ENCODE results near the gene IGSF5. TPM values are rescaled to one million over a fixed set of nuclear protein-coding genes. Genes with fewer than 3 reads are reported as not detected.

The IGSF5 gene
- total RNA-seq, 4 donors from 2014 or later: 0.50 to 1.9 TPM; not detected in 2

GRCh38 chr21:39847877-39848276 lies 102.9 kb downstream of the IGSF5 start:
- TF ChIP-seq EP300 (IDR thresholded peaks at IDR 0.05): no peak
- no peak for TF ChIP-seq POLR2AphosphoS5 (IDR thresholded peaks at IDR 0.05)
- TF ChIP-seq CTCF (IDR thresholded peaks at IDR 0.05): no peak
- no peak for TF ChIP-seq POLR2A (IDR thresholded peaks at IDR 0.05)
- no peak for ATAC-seq
- Histone ChIP-seq H3K27me3 (no peaks in the 10 kb centered on the region), H3K36me3 (no peaks in the 10 kb centered on the region), H3K27ac (no peak overlapping the region), H3K4me1 (peaks cover 0 to 10% (median 0%) of the 10 kb centered on the region in 3 donors), H3K4me3 (no peak overlapping the region), H3K9me3 (no peaks in the 10 kb centered on the region)
- WGBS, 2 donors (ENCODE audit: low coverage in 1 of 2): 98% methylated on average over 6 of the region's 6 CpGs; no CpG with 5 or more reads in 1 of the 2 donors

GRCh38 chr21:39849014-39849655 lies 104.2 kb downstream of the IGSF5 start:
- H3K36me3 ChIP-seq: no peaks in the 10 kb centered on the region
- ATAC-seq: no peak
- H3K4me3 ChIP-seq: no peak overlapping the region
- no peak overlapping the region for H3K27ac ChIP-seq
- WGBS, 2 donors (ENCODE audit: low coverage in 1 of 2): 39 to 41% methylated on average over 2 to 8 of the region's 10 CpGs
- no peaks in the 10 kb centered on the region for H3K27me3 ChIP-seq
- H3K4me1 ChIP-seq: peaks cover 0 to 10% (median 0%) of the 10 kb centered on the region in 3 donors
- H3K9me3 ChIP-seq: no peaks in the 10 kb centered on the region
- no peak for TF ChIP-seq POLR2AphosphoS5 (IDR thresholded peaks at IDR 0.05)
- no peak for TF ChIP-seq POLR2A (IDR thresholded peaks at IDR 0.05)
- TF ChIP-seq EP300 (IDR thresholded peaks at IDR 0.05): no peak
- TF ChIP-seq CTCF (IDR thresholded peaks at IDR 0.05): no peak

- peaks cover 0 to 10% (median 0%) of the 10 kb centered on the region in 3 donors for H3K4me1 ChIP-seq
- no peaks in the 10 kb centered on the region for H3K36me3 ChIP-seq
- no peaks in the 10 kb centered on the region for H3K27me3 ChIP-seq
- no peaks in the 10 kb centered on the region for H3K9me3 ChIP-seq
- ATAC-seq: no peak
- H3K27ac ChIP-seq: no peak overlapping the region
- 84% methylated on average over 2 of the region's 2 CpGs; no CpG with 5 or more reads in 1 of the 2 donors for WGBS, 2 donors (ENCODE audit: low coverage in 1 of 2)
- TF ChIP-seq POLR2AphosphoS5 (IDR thresholded peaks at IDR 0.05): no peak
- TF ChIP-seq POLR2A (IDR thresholded peaks at IDR 0.05): no peak
- no peak for TF ChIP-seq CTCF (IDR thresholded peaks at IDR 0.05)
- TF ChIP-seq EP300 (IDR thresholded peaks at IDR 0.05): no peak
- no peak overlapping the region for H3K4me3 ChIP-seq
These were observed 105.3 kb downstream of the IGSF5 start for GRCh38 chr21:39850333-39850732.

GRCh38 chr21:39851002-39851618 lies 106.1 kb downstream of the IGSF5 start:
- 90 to 100% methylated on average over 1 to 2 of the region's 7 CpGs for WGBS, 2 donors (ENCODE audit: low coverage in 1 of 2)
- peaks cover 0 to 10% (median 0%) of the 10 kb centered on the region in 3 donors for H3K4me1 ChIP-seq
- no peak for ATAC-seq
- TF ChIP-seq CTCF (IDR thresholded peaks at IDR 0.05): no peak
- no peak for TF ChIP-seq EP300 (IDR thresholded peaks at IDR 0.05)
- H3K27me3 ChIP-seq: no peaks in the 10 kb centered on the region
- no peak overlapping the region for H3K27ac ChIP-seq
- H3K9me3 ChIP-seq: no peaks in the 10 kb centered on the region
- H3K4me3 ChIP-seq: no peak overlapping the region
- H3K36me3 ChIP-seq: no peaks in the 10 kb centered on the region

Other genes starting within 250 kb of the IGSF5 start
- 1 to 10 TPM in 2 of 4 donors, under 1 TPM in 2; 0.13 to 1.3 (median 0.77) TPM for gene B3GALT5, start 132.2 kb upstream of the IGSF5 start, total RNA-seq
- gene PCP4, start 122.3 kb downstream of the IGSF5 start, total RNA-seq: 100 to 1,000 TPM in 2 of 4 donors, 10 to 100 TPM in 2; 30.8 to 167 (median 110) TPM